Kidney (tissue), 14 donors: ENCODE data around the gene LCE6A. TPM values are rescaled to one million over a fixed set of nuclear protein-coding genes. Genes with fewer than 3 reads are reported as not detected.

ENCODE experiments used
- DNase-seq, 5 donors: peaks; one replicate each; pipeline ENCODE4 v3.0.0-alpha.2; 2013 to 2020
- FAIRE-seq: peaks from 2 replicates; lab custom pipeline; 2012; peaks lifted over from hg19 to GRCh38; lab: Jason Lieb, UNC
- H3K27ac ChIP-seq, 2 donors: one replicate each; pipeline ENCODE4 v1.7.0; 2013; ENCODE audit warnings: low read depth in 2 of 2, low read length in 2 of 2, inconsistent platforms in 1 of 2
- H3K27me3 ChIP-seq: one replicate; pipeline ENCODE4 v1.7.1; 2013; ENCODE audit warnings: low read length, inconsistent platforms; ENCODE audit not compliant: control insufficient read depth, insufficient read depth
- H3K36me3 ChIP-seq, 3 donors: one replicate each; pipeline versions ENCODE4 v1.7.0 to v1.7.1; 2013; ENCODE audit warnings: low read length in 3 of 3, control low read depth in 1 of 3, inconsistent platforms in 1 of 3; ENCODE audit not compliant: insufficient read depth in 3 of 3, control insufficient read depth in 2 of 3
- H3K4me1 ChIP-seq, 3 donors: one replicate each; pipeline versions ENCODE4 v1.7.0 to v1.7.1; 2013; ENCODE audit warnings: low read length in 3 of 3, inconsistent platforms in 1 of 3, low read depth in 1 of 3; ENCODE audit not compliant: control insufficient read depth in 2 of 3, insufficient read depth in 2 of 3
- H3K4me3 ChIP-seq, 3 donors: one replicate each; pipeline versions ENCODE4 v1.7.0 to v1.8.1; 2013; ENCODE audit warnings: low read length in 3 of 3, control low read depth in 1 of 3, inconsistent platforms in 1 of 3
- H3K9ac ChIP-seq, 3 donors: one replicate each; pipeline versions ENCODE4 v1.7.0 to v1.7.1; 2013; ENCODE audit warnings: low read length in 3 of 3, control low read depth in 1 of 3, inconsistent platforms in 1 of 3
- H3K9me3 ChIP-seq, 3 donors: one replicate each; pipeline versions ENCODE4 v1.7.0 to v1.7.1; 2013; ENCODE audit warnings: low read length in 3 of 3, control low read depth in 1 of 3, inconsistent platforms in 1 of 3; ENCODE audit not compliant: control insufficient read depth in 2 of 3, insufficient read depth in 1 of 3
- intact Hi-C: fragments of 100-400 bp; cut with DNase I; formaldehyde crosslinking; loops from one replicate; pipeline ENCODE4 v1.11.1; 2022
- polyA plus RNA-seq: library from polyadenylated mRNA; stranded (reverse); fragments of 350-450 nt; fragmentation: Illumina TruSeq; extraction: RNeasy Lipid Tissue Mini Kit (QIAGEN cat#74804); gene quantifications from one replicate; pipeline ENCODE4 v1.2.3, GENCODE V29; 2014; ENCODE audit warnings: low read depth, low replicate concordance; ENCODE audit not compliant: insufficient read depth
- total RNA-seq: library from RNA; stranded (reverse); fragmentation: NEBNext Ultra II Directional; extraction: Animal tissue kit (Norgen Biotek cat#: 25700); gene quantifications from one replicate; pipeline ENCODE4 v1.2.1, GENCODE V29; 2021
- TF ChIP-seq, protein P1 (sequence below): IDR thresholded peaks from 3 replicates; pipeline ENCODE4 v1.5.1; 2012; ENCODE audit warnings: mild to moderate bottlenecking, moderate library complexity, borderline replicate concordance; ENCODE audit not compliant: insufficient read depth; ENCODE audit errors: extremely low read depth
- donor health status: control.
- donor health status: control.
- donor health status: control.
- donor health status: control.
- donor health status: control.
- donor health status: DM: yes; HTN: yes; CAD: no.
- donor health status: Normal renal cell carcinoma (clear cell type).

The LCE6A gene
- total and polyA plus RNA-seq, 2 donors from 2014 or later, result not detected

DNA sequence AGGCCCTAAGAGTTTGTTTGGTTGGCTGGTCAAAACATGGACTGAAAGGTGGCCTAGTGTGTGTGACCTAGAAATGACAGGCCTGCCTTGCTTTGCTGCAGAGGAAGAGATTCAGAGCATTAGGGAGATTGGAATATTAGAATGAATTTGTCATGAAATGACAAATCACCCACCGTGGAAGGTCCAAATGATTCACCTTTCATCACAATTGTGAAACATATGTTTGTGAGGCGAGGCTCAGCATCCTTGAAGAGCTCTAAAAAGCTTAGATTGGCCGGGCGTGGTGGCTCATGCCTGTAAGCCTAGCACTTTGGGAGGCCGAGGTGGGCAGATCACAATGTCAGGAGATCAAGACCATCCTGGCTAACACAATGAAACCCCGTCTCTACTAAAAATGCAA, 25.3 kb upstream of the LCE6A start:
- DNase-seq, result no peak
- H3K4me3 ChIP-seq, result no peak overlapping the region
- no peak for FAIRE-seq
- H3K27ac ChIP-seq, result no peak overlapping the region
- no peaks in the 10 kb centered on the region for H3K9me3 ChIP-seq
- TF ChIP-seq, protein P1, sequence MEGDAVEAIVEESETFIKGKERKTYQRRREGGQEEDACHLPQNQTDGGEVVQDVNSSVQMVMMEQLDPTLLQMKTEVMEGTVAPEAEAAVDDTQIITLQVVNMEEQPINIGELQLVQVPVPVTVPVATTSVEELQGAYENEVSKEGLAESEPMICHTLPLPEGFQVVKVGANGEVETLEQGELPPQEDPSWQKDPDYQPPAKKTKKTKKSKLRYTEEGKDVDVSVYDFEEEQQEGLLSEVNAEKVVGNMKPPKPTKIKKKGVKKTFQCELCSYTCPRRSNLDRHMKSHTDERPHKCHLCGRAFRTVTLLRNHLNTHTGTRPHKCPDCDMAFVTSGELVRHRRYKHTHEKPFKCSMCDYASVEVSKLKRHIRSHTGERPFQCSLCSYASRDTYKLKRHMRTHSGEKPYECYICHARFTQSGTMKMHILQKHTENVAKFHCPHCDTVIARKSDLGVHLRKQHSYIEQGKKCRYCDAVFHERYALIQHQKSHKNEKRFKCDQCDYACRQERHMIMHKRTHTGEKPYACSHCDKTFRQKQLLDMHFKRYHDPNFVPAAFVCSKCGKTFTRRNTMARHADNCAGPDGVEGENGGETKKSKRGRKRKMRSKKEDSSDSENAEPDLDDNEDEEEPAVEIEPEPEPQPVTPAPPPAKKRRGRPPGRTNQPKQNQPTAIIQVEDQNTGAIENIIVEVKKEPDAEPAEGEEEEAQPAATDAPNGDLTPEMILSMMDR, result no peak
- H3K27me3 ChIP-seq, result no peaks in the 10 kb centered on the region
- no peak overlapping the region for H3K9ac ChIP-seq
- no peaks in the 10 kb centered on the region for H3K36me3 ChIP-seq
- intact Hi-C loops, result no loop called here
- no peaks in the 10 kb centered on the region for H3K4me1 ChIP-seq

DNA sequence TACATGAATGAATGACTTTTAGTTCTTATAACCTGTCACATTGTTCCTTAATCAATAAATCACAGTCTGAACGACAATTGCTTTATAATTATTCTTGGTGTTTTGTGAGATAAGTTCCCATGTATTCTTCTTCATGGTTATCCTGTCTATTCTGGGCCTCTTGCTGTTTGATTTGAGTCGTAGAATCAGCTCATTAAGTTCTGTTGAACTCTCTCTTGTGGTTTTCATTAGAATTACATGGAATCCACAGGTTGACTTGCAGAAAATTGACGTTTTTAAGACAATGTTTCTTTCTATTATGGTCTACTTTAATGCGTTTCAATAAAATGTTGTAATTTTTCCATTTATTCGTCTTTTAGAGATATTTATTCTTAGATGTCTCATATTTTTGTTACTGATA, 19.4 kb upstream of the LCE6A start:
- peak; percentile 33 for FAIRE-seq
- no peaks in the 10 kb centered on the region for H3K9me3 ChIP-seq

DNA sequence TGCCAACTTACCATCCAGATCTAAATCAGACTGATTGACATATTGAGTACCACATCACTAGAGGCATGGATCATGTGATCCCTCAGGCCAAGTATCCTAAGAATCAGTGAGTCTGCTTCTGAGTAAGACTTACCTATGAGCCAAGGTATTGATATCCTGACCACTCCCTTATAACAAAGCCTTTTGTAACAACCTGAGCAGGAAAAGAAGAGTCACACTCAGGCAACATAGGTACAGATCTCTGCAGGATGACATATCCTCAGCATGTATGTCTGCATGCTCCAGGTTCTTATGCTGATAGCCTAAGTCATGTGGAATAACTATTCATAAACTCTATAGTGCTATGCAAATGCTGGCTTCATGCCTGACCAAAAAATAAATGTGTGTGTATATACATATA, 17.7 kb upstream of the LCE6A start:
- DNase-seq (no peak), FAIRE-seq (no peak)
- no peaks in the 10 kb centered on the region for H3K27me3 ChIP-seq
- TF ChIP-seq, protein P1, result no peak
- intact Hi-C loops, result no loop called here
- no peak overlapping the region for H3K9ac ChIP-seq
- no peak overlapping the region for H3K4me3 ChIP-seq
- no peaks in the 10 kb centered on the region for H3K36me3 ChIP-seq
- H3K4me1 ChIP-seq, result no peaks in the 10 kb centered on the region
- H3K27ac ChIP-seq, result no peak overlapping the region
- H3K9me3 ChIP-seq, result no peaks in the 10 kb centered on the region

More for the DNA sequence above, 19.4 kb upstream of the LCE6A start:
- TF ChIP-seq, protein P1, result no peak
- Histone ChIP-seq H3K4me1 (no peaks in the 10 kb centered on the region), H3K9ac (no peak overlapping the region), H3K36me3 (no peaks in the 10 kb centered on the region), H3K27me3 (no peaks in the 10 kb centered on the region), H3K27ac (no peak overlapping the region), H3K4me3 (no peak overlapping the region)
- intact Hi-C loops, result no loop called here
- no peak for DNase-seq

DNA sequence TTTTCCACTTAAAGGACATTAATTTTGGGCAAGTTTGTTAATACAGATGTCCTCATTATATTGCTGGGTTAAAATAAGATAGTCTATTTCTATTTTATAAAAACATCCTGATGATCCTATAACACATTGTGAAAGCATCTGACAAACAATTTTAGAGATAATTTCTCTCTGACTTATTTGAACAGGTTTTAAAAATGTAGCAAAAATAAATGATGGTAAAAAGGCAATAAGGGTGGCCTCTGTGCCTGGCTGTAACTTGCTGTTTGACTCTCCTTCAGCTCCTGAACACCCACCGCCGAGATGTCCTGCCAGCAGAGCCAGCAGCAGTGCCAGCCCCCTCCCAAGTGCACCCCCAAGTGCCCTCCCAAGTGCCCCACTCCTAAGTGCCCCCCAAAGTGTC, 15.5 kb upstream of the LCE6A start, which contains the start of gene LCE1A:
Gene LCE1A, plus strand, starts transcription at position 301 of the 400 bp plus-strand sequence. Its CDS starts 0 bp downstream, at position 301.
- TF ChIP-seq, protein P1, result no peak
- no peaks in the 10 kb centered on the region for H3K36me3 ChIP-seq
- intact Hi-C loops, result no loop called here
- H3K27me3 ChIP-seq, result no peaks in the 10 kb centered on the region
- no peak within 1 kb of the TSS for H3K9ac ChIP-seq
- H3K4me1 ChIP-seq, result no peaks in the 10 kb centered on the region
- no peak within 1 kb of the TSS for H3K27ac ChIP-seq
- FAIRE-seq, result no peak
- H3K9me3 ChIP-seq, result no peaks in the 10 kb centered on the region
- DNase-seq, result no peak
- no peak within 1 kb of the TSS for H3K4me3 ChIP-seq
